Endothelial cell of umbilical vein (primary cell): ENCODE results near the gene STRBP. TPM values are rescaled to one million over a fixed set of nuclear protein-coding genes. Genes with fewer than 3 reads are reported as not detected.

ENCODE experiments used
- BruUV-seq: library from RNA; stranded (reverse); fragments of 400-500 nt; replicated peaks from 2 replicates; lab custom pipeline; 2021; lab: Mats Ljungman, UMichigan
- CTCF ChIA-PET: fragments of 300-600, 350-600 bp; sonication (Branson Sonifier 250); formaldehyde crosslinking; loops from one replicate; lab custom pipeline; 2021; ENCODE audit warnings: antibody characterized with exemption, inconsistent platforms; lab: Charles Lee
- POLR2A ChIA-PET: fragments of 300-600, 350-600 bp; sonication (Branson Sonifier 250); formaldehyde crosslinking; loops from one replicate; lab custom pipeline; 2021; ENCODE audit warnings: antibody characterized with exemption, inconsistent platforms; lab: Charles Lee
- DNase-seq: peaks from one replicate; pipeline ENCODE4 v3.0.0-alpha.2; 2011; ENCODE audit warnings: low read depth, low spot score
- FAIRE-seq: peaks from 2 replicates; lab custom pipeline; 2011; peaks lifted over from hg19 to GRCh38; lab: Jason Lieb, UNC
- H2AFZ ChIP-seq: 2 replicates; pipeline ENCODE4 v1.6.0; 2012; ENCODE audit warnings: low read depth, low read length, control low read depth, inconsistent platforms
- H3K27ac ChIP-seq: 2 replicates; pipeline ENCODE4 v1.5.1; 2011; ENCODE audit warnings: low read depth, mild to moderate bottlenecking, control low read depth, low read length, moderate library complexity; ENCODE audit not compliant: insufficient read depth
- H3K27me3 ChIP-seq, 2 experiments: 2 replicates each; pipeline versions ENCODE4 v1.6.0 to v1.6.1; 2011; ENCODE audit warnings: low read length in 2 of 2, mixed read lengths in 1 of 2; ENCODE audit not compliant: control insufficient read depth in 2 of 2, insufficient read depth in 2 of 2
- H3K36me3 ChIP-seq, 2 experiments: 2 replicates in 1 of 2; 3 replicates in 1 of 2; pipeline ENCODE4 v1.5.1; 2011; ENCODE audit warnings: low read length in 2 of 2, mild to moderate bottlenecking in 1 of 2, moderate library complexity in 1 of 2; ENCODE audit not compliant: control insufficient read depth in 2 of 2, insufficient read depth in 2 of 2; ENCODE audit errors: extremely low read depth in 1 of 2
- H3K4me1 ChIP-seq: 3 replicates; pipeline ENCODE4 v1.5.1; 2011; ENCODE audit warnings: mild to moderate bottlenecking, low read length; ENCODE audit not compliant: control insufficient read depth, insufficient read depth; ENCODE audit errors: extremely low read depth
- H3K4me2 ChIP-seq: 2 replicates; pipeline ENCODE4 v1.6.1; 2011; ENCODE audit warnings: low read length, control low read depth, mixed read lengths; ENCODE audit not compliant: insufficient read depth
- H3K4me3 ChIP-seq, 3 experiments: fragments of 200-600 bp in 1 of 3; sonication (generic), shearing (Covaris generic) in 1 of 3; replicated peaks in 1 of 3; 2 replicates each; pipeline ENCODE4 v1.5.1; 2011 to 2016; ENCODE audit warnings: control low read depth in 3 of 3, low read length in 3 of 3, mild to moderate bottlenecking in 2 of 3, inconsistent platforms in 1 of 3, low read depth in 1 of 3, moderate library complexity in 1 of 3; ENCODE audit not compliant: insufficient read depth in 1 of 3
- H3K79me2 ChIP-seq: 2 replicates; pipeline ENCODE4 v1.6.0; 2012; ENCODE audit warnings: low read length, inconsistent platforms; ENCODE audit not compliant: control insufficient read depth, insufficient read depth
- H3K9ac ChIP-seq: replicated peaks from 2 replicates; pipeline ENCODE3; 2011; ENCODE audit warnings: low read length, control low read depth; ENCODE audit not compliant: insufficient read depth; ENCODE audit errors: extremely low read depth
- H3K9me1 ChIP-seq: replicated peaks from 3 replicates; pipeline ENCODE4 v1.6.0; 2011; ENCODE audit warnings: mild to moderate bottlenecking, low read length; ENCODE audit not compliant: control insufficient read depth, insufficient read depth; ENCODE audit errors: extremely low read depth
- H3K9me3 ChIP-seq: replicated peaks from 2 replicates; pipeline ENCODE4 v1.5.1; 2012; ENCODE audit warnings: low read length, inconsistent platforms; ENCODE audit not compliant: control insufficient read depth, insufficient read depth
- H4K20me1 ChIP-seq: replicated peaks from 2 replicates; pipeline ENCODE3; 2011; ENCODE audit warnings: mild to moderate bottlenecking, low read length; ENCODE audit not compliant: control insufficient read depth, insufficient read depth; ENCODE audit errors: extremely low read depth
- EZH2 ChIP-seq: IDR thresholded peaks from 2 replicates; pipeline ENCODE4 v1.6.1; 2012; ENCODE audit warnings: borderline replicate concordance, low read depth, mild to moderate bottlenecking, moderate library complexity, low read length, inconsistent platforms; ENCODE audit not compliant: severe bottlenecking
- FOS ChIP-seq: IDR thresholded peaks from 2 replicates; pipeline ENCODE4 v1.6.1; 2011; ENCODE audit warnings: mild to moderate bottlenecking, low read length, moderate library complexity, borderline replicate concordance; ENCODE audit not compliant: insufficient read depth
- GATA2 ChIP-seq: IDR thresholded peaks from 2 replicates; pipeline ENCODE4 v1.7.0; 2011; ENCODE audit warnings: low read depth, mild to moderate bottlenecking, moderate library complexity, mixed read lengths, low read length; ENCODE audit not compliant: insufficient read length, insufficient read depth
- JUN ChIP-seq: IDR thresholded peaks from 2 replicates; pipeline ENCODE4 v1.6.1; 2011; ENCODE audit warnings: borderline replicate concordance, low read depth; ENCODE audit not compliant: insufficient read length, insufficient read depth
- MYC ChIP-seq: IDR thresholded peaks from one replicate; pipeline ENCODE4 v1.6.1; 2011; ENCODE audit warnings: mild to moderate bottlenecking, low read depth, low read length
- POLR2A ChIP-seq: IDR thresholded peaks from 2 replicates; pipeline ENCODE4 v1.6.1; 2012; ENCODE audit warnings: low read depth, mild to moderate bottlenecking, control low read depth, low read length
- POLR2AphosphoS5 ChIP-seq: IDR thresholded peaks from 2 replicates; pipeline ENCODE4 v1.6.1; 2012; ENCODE audit warnings: low read depth, mild to moderate bottlenecking, control low read depth, low read length, moderate library complexity; ENCODE audit not compliant: insufficient read depth
- dilution Hi-C: fragments of 300-500 bp; cut with MboI; formaldehyde crosslinking; loops from one replicate; pipeline ENCODE4 v1.15.0; 2019; ENCODE audit warnings: low sequenced_read_pairs; ENCODE audit not compliant: extremely low pct_ligation_motif_present
- intact Hi-C: fragments of 100-400 bp; cut with micrococcal nuclease; formaldehyde crosslinking; loops from one replicate; pipeline ENCODE4 v1.10.0; 2022
- polyA plus RNA-seq, 4 experiments: library from polyadenylated mRNA; depleted of rRNA in 3 of 4; stranded (reverse) in 3 of 4; unstranded in 1 of 4; fragments of >200 nt; gene quantifications; 2 replicates each; pipeline versions ENCODE4 v1.2.1 to v1.2.3, GENCODE V29; 2011 to 2012; ENCODE audit warnings: missing spikeins in 1 of 4
- total RNA-seq: library from RNA; stranded (reverse); gene quantifications from 2 replicates; pipeline ENCODE4 v1.2.3, GENCODE V29; 2021
- TF ChIP-seq, protein P1 (sequence below), 2 donors: IDR thresholded peaks; 1 replicate in 1 of 2; 2 replicates in 1 of 2; pipeline ENCODE4 v1.5.1; 2011; ENCODE audit warnings: low read length in 2 of 2, mild to moderate bottlenecking in 2 of 2, moderate library complexity in 2 of 2, control low read depth in 1 of 2, inconsistent platforms in 1 of 2, low read depth in 1 of 2; ENCODE audit not compliant: insufficient read depth in 1 of 2; ENCODE audit errors: extremely low read depth in 1 of 2
- TF ChIP-seq, protein P2 (sequence below): IDR thresholded peaks from 2 replicates; pipeline ENCODE4 v1.6.1; 2011; ENCODE audit not compliant: insufficient read depth, insufficient read length

STRBP gene
- total and polyA plus RNA-seq, 2 donors (not counting 3 experiments of a cell fraction or from before 2014, with no cell fraction given), result 7.7 to 15.4 TPM

DNA sequence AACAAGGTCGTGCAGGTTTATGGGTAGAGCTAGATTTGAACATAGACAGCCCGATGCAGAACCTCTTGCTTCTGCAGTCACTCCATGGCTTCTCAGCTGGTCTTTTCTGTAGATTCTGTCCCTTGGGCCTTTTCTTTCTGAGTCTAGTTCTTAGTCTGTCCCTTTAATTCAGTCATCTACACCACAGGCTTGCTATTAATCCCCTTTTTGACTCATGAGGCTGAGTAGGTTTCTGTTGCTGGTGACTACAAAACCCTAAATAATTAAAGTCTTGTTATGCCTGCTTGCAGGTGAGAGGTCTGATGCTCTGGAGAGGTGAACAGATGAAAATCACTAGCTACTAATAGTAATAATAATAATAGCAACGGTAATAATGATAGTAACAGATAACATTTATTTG is 19.3 kb upstream of the STRBP start:
- H3K27me3 ChIP-seq, result peaks cover 0 to 9% of the 10 kb centered on the region in 2 experiments
- H4K20me1 ChIP-seq, result no peaks in the 10 kb centered on the region
- H2AFZ ChIP-seq, result no peak overlapping the region
- BruUV-seq, result no TSS peak
- H3K9me1 ChIP-seq, result no peaks in the 10 kb centered on the region
- DNase-seq (no peak), FAIRE-seq (no peak)
- no peak overlapping the region for H3K4me3 ChIP-seq
- POLR2A ChIA-PET, result no interaction called here
- H3K4me2 ChIP-seq, result no peak overlapping the region
- no peak overlapping the region for H3K27ac ChIP-seq
- intact Hi-C loops (no loop called here), dilution Hi-C loops (no loop called here)
- TF ChIP-seq, protein P1, sequence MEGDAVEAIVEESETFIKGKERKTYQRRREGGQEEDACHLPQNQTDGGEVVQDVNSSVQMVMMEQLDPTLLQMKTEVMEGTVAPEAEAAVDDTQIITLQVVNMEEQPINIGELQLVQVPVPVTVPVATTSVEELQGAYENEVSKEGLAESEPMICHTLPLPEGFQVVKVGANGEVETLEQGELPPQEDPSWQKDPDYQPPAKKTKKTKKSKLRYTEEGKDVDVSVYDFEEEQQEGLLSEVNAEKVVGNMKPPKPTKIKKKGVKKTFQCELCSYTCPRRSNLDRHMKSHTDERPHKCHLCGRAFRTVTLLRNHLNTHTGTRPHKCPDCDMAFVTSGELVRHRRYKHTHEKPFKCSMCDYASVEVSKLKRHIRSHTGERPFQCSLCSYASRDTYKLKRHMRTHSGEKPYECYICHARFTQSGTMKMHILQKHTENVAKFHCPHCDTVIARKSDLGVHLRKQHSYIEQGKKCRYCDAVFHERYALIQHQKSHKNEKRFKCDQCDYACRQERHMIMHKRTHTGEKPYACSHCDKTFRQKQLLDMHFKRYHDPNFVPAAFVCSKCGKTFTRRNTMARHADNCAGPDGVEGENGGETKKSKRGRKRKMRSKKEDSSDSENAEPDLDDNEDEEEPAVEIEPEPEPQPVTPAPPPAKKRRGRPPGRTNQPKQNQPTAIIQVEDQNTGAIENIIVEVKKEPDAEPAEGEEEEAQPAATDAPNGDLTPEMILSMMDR (IDR thresholded peaks at IDR 0.05; ENCODE audit: extremely low read depth in 1 of 2, insufficient read depth in 1 of 2, low read depth in 1 of 2, low read length in 2 of 2), result no peak
- TF ChIP-seq FOS, result no peak
- TF ChIP-seq MYC, result no peak
- no peak for TF ChIP-seq GATA2
- TF ChIP-seq, protein P2, sequence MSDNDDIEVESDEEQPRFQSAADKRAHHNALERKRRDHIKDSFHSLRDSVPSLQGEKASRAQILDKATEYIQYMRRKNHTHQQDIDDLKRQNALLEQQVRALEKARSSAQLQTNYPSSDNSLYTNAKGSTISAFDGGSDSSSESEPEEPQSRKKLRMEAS, result no peak
- no peak for TF ChIP-seq POLR2A
- no peak for TF ChIP-seq EZH2
- no peak for TF ChIP-seq JUN
- no peak for TF ChIP-seq POLR2AphosphoS5
- no peaks in the 10 kb centered on the region for H3K79me2 ChIP-seq
- H3K9ac ChIP-seq, result no peak overlapping the region
- H3K4me1 ChIP-seq, result no peaks in the 10 kb centered on the region
- CTCF ChIA-PET, result no interaction called here
- H3K9me3 ChIP-seq, result no peaks in the 10 kb centered on the region
- no peaks in the 10 kb centered on the region for H3K36me3 ChIP-seq
